ENCODE results near the gene GDPD4.

GDPD4 gene

GRCh38 chr11:77187776-77188632, 113.5 kb downstream of the GDPD4 start:
- peak; percentile 87 for DNase-seq

GRCh38 chr11:77187111-77187750, 114.3 kb downstream of the GDPD4 start:
- DNase-seq = no peak

GRCh38 chr11:77186302-77186701, 115.2 kb downstream of the GDPD4 start:
- DNase-seq = no peak

GRCh38 chr11:77184136-77184860, 117.2 kb downstream of the GDPD4 start:
- DNase-seq = no peak

- no peak for DNase-seq
These were observed 118.0 kb downstream of the GDPD4 start for GRCh38 chr11:77183431-77183984.

- DNase-seq = no peak
These were observed 118.7 kb downstream of the GDPD4 start for GRCh38 chr11:77182542-77183430.

GRCh38 chr11:77181799-77182541, 119.5 kb downstream of the GDPD4 start:
- no peak for DNase-seq

- DNase-seq = no peak
These were observed 120.3 kb downstream of the GDPD4 start for GRCh38 chr11:77181226-77181625.

- DNase-seq = no peak
These were observed 121.1 kb downstream of the GDPD4 start for GRCh38 chr11:77180346-77180745.

- DNase-seq = no peak
These were observed 121.8 kb downstream of the GDPD4 start for GRCh38 chr11:77179681-77180080.

GRCh38 chr11:77179048-77179447, 122.4 kb downstream of the GDPD4 start:
- no peak for DNase-seq

- DNase-seq = no peak
These were observed 123.3 kb downstream of the GDPD4 start for GRCh38 chr11:77178150-77178549.

- no peak for DNase-seq
These were observed 124.5 kb downstream of the GDPD4 start for GRCh38 chr11:77176996-77177395.

GRCh38 chr11:77175869-77176539, 125.5 kb downstream of the GDPD4 start:
- DNase-seq = peak; percentile 59

GRCh38 chr11:77175021-77175842, 126.3 kb downstream of the GDPD4 start:
- DNase-seq = no peak

- peak; percentile 56 for DNase-seq
These were observed 126.9 kb downstream of the GDPD4 start for GRCh38 chr11:77174559-77174958.

- no peak for DNase-seq
These were observed 128.0 kb downstream of the GDPD4 start for GRCh38 chr11:77173494-77173893.

GRCh38 chr11:77172666-77172982, 128.9 kb downstream of the GDPD4 start:
- no peak for DNase-seq

GRCh38 chr11:77171885-77172665, 129.4 kb downstream of the GDPD4 start:
- no peak for DNase-seq

Measured in femur (tissue), 1 donor.